GM23248 (cell line): ENCODE results near the gene TENM3.

Experiments used
- EZH2 ChIP-seq: fragments of 200-600 bp; sonication (generic); IDR thresholded peaks from 2 replicates; pipeline ENCODE4 v1.6.1; 2018; ENCODE audit warnings: antibody characterized with exemption, mild to moderate bottlenecking; ENCODE audit not compliant: insufficient read depth, poor library complexity, severe bottlenecking
- EZH2phosphoT487 ChIP-seq: fragments of 200-600 bp; sonication (generic); IDR thresholded peaks from 2 replicates; pipeline ENCODE4 v1.6.1; 2018; ENCODE audit warnings: antibody characterized with exemption, moderate library complexity, mild to moderate bottlenecking, low read depth; ENCODE audit not compliant: insufficient read depth

DNA sequence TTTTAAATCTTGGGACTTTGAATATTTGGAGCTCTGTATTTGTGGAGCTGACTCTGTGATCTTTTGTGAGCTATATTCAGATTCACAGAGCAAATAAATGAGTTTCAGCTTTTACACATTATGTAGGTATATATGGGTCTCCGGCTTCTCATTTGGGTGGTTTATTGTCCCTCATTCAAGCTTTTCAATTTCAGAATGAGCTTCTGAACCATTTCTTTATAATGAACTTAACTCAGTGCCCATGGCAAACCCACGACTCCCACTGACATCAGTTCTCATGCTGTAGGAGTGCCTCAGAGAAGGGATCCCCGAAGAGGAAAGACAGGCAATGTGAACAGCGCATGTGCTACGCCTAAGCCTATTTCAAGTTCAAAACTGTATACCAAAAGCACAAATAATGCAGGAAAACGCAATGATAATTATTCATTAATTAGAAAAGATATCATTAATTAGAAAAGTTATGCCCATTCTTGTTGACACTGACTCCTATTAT, 517.4 kb downstream of the TENM3 start:
- no peak for TF ChIP-seq EZH2
- TF ChIP-seq EZH2phosphoT487 = no peak
